ENCODE measurements around the gene CPEB4.

The CPEB4 gene

DNA sequence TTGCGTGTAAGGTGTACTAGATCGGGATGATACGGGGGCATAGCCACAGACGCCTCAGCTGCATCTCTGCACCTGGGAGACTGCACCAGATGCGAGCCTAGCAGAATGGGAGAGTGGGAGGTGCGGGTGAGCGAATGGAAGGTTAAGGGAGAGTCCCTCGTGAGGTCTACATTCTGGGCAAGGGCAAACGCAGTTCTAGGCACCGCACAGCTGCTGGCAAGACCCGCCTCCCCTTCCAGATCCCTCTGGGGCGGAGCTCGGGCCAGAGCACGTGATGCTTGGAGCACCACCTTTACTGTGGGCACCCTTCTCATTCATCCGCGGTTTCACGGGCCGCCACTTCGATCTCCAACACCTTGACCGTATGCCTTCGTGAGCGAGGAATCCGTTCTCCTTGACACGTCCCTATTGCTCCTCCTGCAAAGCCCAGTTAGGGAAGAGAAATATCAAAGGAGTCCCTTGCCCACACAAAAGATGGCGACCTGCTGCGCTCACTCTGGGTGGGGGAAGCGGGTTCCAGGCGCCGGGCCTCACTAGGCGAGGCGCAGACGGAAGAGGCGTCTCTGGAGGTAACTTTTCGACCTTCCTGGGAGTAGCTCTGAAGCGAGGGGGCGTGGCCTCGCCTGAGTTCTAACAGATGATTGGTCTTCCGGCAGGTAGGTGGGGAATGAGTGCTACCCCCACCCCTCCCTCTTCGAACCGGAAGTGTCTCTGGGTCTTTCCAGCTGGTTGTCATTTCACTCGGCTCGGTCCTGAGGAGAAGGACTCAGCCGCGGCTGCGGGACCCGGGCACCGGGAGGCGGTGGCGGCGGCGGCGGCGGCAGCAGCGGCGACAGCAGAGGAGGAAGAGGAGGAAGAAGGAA lies at the start of gene CPEB4:
TSS of gene CPEB4 (plus strand) at position 740 of the 863 bp plus-strand sequence. CDS start 1,385 bp downstream, outside the sequence.
- peak; percentile 98 for DNase-seq (ENCODE audit: low spot score)

DNA sequence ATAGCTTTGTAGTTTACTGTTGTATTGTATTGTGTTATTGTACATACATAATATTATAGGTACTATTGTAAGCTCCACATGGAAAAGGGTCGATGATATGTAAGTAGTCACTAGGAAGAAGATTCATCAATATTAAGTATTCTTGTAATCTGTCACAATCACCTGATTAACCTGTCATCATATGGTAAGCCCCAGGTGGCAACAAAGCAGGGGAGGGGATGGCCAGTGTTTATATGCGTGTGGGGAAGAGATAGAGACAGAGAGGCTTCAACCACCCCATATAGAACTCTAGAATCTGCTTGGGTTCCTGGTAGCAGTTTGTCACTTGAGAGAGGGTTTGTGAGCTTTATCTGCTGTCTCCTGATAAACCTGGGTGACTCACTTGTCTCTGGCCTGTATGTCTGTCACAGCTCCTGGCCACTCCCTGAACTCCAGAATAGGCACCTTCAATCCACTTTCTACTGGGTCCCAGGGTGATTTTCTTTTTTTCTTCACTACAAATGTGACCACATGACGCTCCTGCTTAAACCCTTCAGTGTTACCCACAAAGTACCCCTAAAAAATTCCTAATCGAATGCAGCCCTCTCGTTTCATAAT lies 48.9 kb upstream of the CPEB4 start:
- no peak for DNase-seq (ENCODE audit: low spot score)

DNA sequence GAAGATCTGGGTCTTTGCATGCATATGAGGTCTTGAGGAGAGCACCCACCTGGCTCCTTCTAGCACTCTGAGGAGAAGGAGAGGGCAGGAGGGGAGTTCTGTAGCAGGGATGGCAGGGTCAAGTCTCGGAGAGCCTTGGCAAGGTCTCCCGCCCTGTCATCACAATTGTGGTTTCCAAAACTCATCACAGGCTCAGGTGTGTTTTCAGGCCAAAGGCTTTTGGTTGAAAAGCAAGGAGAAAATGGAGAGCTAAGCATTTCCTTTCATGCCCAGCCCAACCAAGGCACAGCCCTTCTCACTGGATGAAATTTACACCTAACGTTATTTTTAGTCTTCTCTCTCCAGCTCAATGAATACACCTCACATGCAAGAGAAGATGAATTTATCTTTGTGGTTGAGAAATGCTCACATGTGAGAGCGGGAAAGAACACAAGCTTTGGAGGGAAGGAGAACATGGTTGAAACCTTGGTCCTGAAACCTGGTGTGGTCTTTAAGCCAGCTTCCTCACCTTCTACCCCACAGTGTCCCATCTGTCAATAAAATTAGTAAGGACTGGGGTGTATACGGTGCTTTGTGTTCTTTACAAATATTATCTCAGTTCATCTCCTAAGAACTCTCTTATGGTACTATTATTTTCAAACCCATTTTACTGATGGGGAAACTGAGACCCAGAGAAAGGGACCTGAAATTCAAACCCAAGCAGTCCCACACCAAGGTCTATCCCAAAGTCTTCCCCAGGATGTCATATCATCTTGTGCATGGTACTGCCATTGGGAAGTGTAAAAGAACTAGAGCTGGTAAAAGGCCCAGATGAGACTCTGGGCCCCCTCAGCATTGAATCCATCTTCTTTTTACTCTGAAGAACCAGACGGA lies 47.8 kb upstream of the CPEB4 start:
- no peak for DNase-seq (ENCODE audit: low spot score)

GRCh38 chr5:173841710-173842109 lies 46.4 kb upstream of the CPEB4 start:
- no peak for DNase-seq (ENCODE audit: low spot score)

- DNase-seq (ENCODE audit: low spot score): no peak
Measured at GRCh38 chr5:173843794-173844193, 44.4 kb upstream of the CPEB4 start.

GRCh38 chr5:173845321-173845720 lies 42.8 kb upstream of the CPEB4 start:
- DNase-seq (ENCODE audit: low spot score): no peak

GRCh38 chr5:173846929-173847501 lies 41.1 kb upstream of the CPEB4 start:
- no peak for DNase-seq (ENCODE audit: low spot score)

- DNase-seq (ENCODE audit: low spot score): no peak
Measured at GRCh38 chr5:173848986-173849596, 39.1 kb upstream of the CPEB4 start.

- DNase-seq (ENCODE audit: low spot score): no peak
Measured at GRCh38 chr5:173849908-173850307, 38.2 kb upstream of the CPEB4 start.

- no peak for DNase-seq (ENCODE audit: low spot score)
Measured at GRCh38 chr5:173850659-173851058, 37.5 kb upstream of the CPEB4 start.

- no peak for DNase-seq (ENCODE audit: low spot score)
Measured at GRCh38 chr5:173851595-173852243, 36.4 kb upstream of the CPEB4 start.

DNA sequence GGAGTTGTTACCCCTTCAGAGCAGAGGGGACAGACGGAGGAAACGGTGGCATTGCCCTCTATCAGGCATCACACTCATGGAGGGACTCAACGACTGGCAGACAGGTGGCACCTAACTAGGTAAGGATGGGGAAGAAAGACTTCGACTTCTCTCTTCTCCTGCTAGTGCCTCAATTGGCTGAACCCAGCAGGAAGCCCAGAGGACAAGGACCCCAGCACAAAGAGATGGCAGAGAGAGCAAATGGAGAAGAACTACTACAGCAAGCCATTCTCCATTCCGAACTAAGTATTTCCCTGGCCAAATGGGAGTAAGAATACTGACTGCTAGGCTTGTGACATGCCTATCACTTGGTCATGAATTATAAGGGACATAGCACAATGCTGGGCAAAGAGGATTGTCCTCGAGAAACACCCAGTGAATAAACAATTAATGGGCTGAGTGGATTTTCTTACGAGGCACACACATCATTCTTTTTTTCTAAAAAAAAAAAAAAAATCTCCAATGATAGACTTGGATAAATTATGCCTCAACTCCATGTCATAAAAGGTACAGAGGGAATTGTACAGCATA lies 35.3 kb upstream of the CPEB4 start:
- DNase-seq (ENCODE audit: low spot score): no peak

GRCh38 chr5:173853370-173854131 lies 34.6 kb upstream of the CPEB4 start:
- no peak for DNase-seq (ENCODE audit: low spot score)

GRCh38 chr5:173855162-173855994 lies 32.8 kb upstream of the CPEB4 start:
- no peak for DNase-seq (ENCODE audit: low spot score)

DNA sequence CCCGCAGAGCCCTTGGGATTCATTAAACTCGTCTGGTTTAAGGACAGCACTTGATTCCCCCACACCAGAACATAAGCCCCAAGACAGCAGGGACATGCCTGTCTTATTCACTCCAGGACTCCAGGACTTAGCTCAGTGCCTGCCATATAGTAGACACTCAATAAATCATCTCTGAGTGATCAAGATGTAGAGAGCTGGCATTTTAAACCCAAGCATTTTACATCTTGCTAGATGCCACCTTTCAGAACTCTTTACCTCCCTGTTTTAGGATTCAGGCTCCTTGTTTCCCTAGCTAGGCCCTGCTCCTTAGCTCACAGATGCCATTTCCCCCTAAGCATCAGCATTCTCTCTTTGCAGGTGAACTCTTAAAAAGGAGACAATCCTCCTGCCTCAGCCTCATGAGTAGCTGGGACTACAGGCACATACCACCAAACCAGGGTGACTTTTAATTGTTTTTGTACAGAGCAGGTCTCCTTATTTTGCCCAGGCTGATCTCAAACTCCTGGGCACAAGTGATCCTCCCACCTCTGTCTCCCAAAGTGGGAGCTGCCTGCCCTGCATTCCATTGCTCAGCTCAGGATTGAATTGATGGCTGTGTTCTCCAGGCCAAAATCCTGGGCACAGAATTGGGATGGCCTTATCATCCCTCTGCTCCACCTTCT lies 32.0 kb upstream of the CPEB4 start:
- DNase-seq (ENCODE audit: low spot score): no peak

- DNase-seq (ENCODE audit: low spot score): no peak
Measured at GRCh38 chr5:173857234-173857633, 30.9 kb upstream of the CPEB4 start.

- DNase-seq (ENCODE audit: low spot score): no peak
Measured at GRCh38 chr5:173858021-173858669, 30.0 kb upstream of the CPEB4 start.

Measured in CD4-positive, alpha-beta T cell treated with Interleukin-6 at 100 ng/mL for 8 hours (primary cell).